ENCODE results near the gene VWA3B.

DNA sequence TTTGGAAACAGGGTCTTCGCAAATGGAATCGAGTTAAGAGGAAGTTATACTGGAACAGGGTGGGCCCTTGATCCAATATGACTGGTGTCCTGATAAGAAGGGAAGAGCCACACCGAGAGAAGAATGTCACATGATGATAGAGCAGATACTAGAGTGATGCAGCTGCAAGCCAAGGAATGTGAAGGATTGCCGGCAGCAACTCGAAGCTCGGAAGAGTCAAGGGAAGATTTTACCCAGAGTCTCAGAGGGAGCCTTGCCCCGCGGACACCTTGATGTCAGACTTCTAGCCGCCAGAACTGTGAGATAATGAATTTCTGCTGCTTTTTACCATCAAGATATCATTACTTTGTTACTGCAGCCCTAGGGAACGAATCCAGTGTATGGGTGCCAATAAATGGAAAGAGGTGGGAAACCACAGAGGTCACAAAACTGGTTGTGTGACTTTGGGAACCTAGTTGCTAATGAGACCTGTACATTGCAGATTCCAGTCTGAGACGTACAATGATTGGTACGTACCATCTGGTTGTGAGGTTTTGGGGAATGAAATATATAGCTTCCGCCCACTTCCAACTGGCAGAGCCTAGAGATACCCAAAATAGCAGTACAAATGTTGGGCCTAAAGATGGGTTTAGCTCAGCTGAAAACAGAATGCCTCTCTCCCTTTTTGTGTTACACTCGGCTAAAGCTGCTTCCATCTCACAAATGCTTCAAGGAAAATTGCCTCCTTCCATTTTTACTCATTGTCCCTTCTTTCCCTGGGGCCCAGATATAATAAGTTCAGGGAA is 28.6 kb upstream of the VWA3B start:
- TF ChIP-seq, protein P1, sequence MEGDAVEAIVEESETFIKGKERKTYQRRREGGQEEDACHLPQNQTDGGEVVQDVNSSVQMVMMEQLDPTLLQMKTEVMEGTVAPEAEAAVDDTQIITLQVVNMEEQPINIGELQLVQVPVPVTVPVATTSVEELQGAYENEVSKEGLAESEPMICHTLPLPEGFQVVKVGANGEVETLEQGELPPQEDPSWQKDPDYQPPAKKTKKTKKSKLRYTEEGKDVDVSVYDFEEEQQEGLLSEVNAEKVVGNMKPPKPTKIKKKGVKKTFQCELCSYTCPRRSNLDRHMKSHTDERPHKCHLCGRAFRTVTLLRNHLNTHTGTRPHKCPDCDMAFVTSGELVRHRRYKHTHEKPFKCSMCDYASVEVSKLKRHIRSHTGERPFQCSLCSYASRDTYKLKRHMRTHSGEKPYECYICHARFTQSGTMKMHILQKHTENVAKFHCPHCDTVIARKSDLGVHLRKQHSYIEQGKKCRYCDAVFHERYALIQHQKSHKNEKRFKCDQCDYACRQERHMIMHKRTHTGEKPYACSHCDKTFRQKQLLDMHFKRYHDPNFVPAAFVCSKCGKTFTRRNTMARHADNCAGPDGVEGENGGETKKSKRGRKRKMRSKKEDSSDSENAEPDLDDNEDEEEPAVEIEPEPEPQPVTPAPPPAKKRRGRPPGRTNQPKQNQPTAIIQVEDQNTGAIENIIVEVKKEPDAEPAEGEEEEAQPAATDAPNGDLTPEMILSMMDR (conservative IDR thresholded peaks at IDR 0.05; ENCODE audit: low read length): no peak
- TF ChIP-seq EZH2phosphoT487 (IDR thresholded peaks at IDR 0.05; ENCODE audit: borderline replicate concordance): no peak
